AG09309 (cell line): ENCODE data around the gene CLMN.

Experiments
- DNase-seq: peaks from one replicate; pipeline ENCODE4 v3.0.0-alpha.2; 2010; ENCODE audit warnings: low read depth
- H3K4me3 ChIP-seq: 2 replicates; pipeline ENCODE4 v1.5.1; 2011; ENCODE audit warnings: mild to moderate bottlenecking, low read depth, low read length, moderate library complexity; ENCODE audit not compliant: control insufficient read depth
- TF ChIP-seq, protein P1 (sequence below): IDR thresholded peaks from 2 replicates; pipeline ENCODE4 v1.5.1; 2011; ENCODE audit warnings: mild to moderate bottlenecking, low read depth, low read length, inconsistent platforms; ENCODE audit not compliant: insufficient read depth, control insufficient read depth; ENCODE audit errors: missing control alignments

The CLMN gene

DNA sequence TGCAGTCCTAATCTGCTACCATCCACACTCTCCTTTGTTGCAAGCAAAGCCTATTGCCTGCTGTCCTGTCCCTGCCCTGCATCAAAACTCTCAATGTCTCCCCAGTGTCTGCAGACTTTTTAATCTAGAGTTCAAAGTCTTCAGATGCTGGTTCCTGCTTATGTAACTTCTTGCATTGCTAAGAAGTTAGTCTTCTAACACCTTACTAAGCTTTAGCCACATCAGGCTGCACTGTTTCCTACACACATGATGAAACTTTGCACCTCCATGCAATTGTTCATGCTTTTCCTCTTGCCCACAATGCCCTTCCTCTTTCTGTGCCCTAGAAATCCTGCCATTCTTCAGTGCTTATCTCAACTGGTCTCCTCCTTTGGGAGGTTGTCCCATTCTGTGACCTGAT lies 146.2 kb downstream of the CLMN start:
- TF ChIP-seq, protein P1, sequence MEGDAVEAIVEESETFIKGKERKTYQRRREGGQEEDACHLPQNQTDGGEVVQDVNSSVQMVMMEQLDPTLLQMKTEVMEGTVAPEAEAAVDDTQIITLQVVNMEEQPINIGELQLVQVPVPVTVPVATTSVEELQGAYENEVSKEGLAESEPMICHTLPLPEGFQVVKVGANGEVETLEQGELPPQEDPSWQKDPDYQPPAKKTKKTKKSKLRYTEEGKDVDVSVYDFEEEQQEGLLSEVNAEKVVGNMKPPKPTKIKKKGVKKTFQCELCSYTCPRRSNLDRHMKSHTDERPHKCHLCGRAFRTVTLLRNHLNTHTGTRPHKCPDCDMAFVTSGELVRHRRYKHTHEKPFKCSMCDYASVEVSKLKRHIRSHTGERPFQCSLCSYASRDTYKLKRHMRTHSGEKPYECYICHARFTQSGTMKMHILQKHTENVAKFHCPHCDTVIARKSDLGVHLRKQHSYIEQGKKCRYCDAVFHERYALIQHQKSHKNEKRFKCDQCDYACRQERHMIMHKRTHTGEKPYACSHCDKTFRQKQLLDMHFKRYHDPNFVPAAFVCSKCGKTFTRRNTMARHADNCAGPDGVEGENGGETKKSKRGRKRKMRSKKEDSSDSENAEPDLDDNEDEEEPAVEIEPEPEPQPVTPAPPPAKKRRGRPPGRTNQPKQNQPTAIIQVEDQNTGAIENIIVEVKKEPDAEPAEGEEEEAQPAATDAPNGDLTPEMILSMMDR, result no peak
- no peak overlapping the region for H3K4me3 ChIP-seq
- DNase-seq, result no peak

DNA sequence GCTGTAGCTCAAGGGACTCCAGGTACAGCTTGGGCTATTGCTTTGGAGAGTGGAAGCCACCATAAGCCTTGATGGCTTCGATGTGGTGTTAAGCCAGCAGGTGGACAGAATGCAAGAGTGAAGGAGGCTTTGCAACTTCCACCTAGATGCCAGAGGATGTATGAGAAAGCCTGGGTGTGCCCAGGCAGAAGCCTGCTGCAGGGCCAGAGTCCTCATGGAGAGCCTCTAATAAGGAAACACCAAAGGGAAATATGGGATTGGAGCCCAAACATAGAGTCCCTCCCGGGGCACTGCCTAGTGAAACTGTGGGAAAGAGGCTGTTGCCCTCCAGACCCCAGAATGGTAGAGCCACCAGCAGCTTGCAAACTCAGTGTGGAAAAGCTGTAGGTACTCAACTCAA lies 152.5 kb downstream of the CLMN start:
- TF ChIP-seq, protein P1, result no peak
- DNase-seq, result no peak
- H3K4me3 ChIP-seq, result no peak overlapping the region

DNA sequence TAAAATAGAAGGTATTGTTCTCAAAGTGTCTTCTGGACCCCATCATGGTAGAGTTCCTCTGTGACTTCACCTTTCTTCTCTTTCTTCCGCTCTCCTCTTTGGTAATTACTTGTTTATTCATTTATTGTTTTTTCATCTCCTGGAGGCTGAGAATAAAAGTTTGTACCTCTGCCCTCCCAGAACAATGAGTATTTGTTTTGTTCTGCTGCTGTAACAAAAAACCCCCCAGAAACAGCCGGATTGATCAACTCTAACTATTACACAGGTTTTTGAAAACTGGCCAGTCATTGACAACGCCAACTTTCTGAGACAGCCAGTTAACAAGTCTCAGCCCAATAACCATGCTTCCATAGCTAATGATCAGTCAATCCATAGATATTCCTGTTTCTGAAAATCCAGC lies 154.2 kb downstream of the CLMN start:
- DNase-seq, result no peak
- H3K4me3 ChIP-seq, result no peak overlapping the region
- TF ChIP-seq, protein P1, result no peak

DNA sequence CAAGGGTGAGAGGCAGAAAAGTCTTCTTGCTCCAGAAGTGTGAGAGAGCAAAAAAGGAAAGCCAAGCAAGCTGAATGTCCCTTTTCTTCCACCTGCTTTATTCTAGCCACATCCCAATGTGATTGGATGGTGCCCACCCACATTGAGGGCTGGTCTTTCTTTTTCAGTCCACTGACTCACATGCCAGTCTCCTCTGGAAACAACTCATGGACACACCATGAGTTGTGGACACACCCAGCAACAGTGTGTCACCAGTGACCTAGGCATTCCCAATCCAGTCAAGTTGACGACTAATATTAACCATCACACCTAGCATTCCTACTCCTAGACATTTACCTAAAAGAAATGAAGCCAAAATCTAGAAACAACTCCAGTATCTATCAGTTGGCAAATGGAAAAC lies 155.2 kb downstream of the CLMN start:
- TF ChIP-seq, protein P1, result no peak
- no peak for DNase-seq
- no peak overlapping the region for H3K4me3 ChIP-seq

- H3K4me3 ChIP-seq, result no peak overlapping the region
- no peak for DNase-seq
- TF ChIP-seq, protein P1, result no peak
These were observed 156.0 kb downstream of the CLMN start for GRCh38 chr14:95163666-95164065.

DNA sequence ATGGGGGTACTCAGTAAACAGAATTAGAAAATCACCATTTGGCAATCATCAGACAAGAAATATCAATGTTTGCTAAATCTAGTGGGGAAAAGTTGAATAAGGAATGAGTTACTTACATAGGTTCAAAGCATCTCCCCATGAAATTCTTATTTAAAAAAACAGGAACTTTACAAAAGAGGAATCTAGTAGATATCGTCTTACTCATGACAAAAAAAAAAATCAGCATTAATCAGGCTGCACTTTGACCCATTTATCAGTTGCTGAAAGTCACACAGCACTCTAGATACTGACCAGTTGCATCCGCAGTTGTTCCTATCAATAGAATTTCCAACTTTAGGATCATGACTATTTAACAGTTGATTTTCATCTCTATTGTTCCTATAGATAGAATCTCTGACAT lies 156.6 kb downstream of the CLMN start:
- H3K4me3 ChIP-seq, result no peak overlapping the region
- TF ChIP-seq, protein P1, result no peak
- no peak for DNase-seq

GRCh38 chr14:95162641-95163040 lies 157.1 kb downstream of the CLMN start:
- H3K4me3 ChIP-seq, result no peak overlapping the region
- no peak for DNase-seq
- TF ChIP-seq, protein P1, result no peak
